Left lung (tissue), 10 donors: Measurements from ENCODE around the gene SNED1. TPM values are rescaled to one million over a fixed set of nuclear protein-coding genes. Genes with fewer than 3 reads are reported as not detected.

ENCODE experiments used
- ATAC-seq: fragments of 200-7000 bp; cut with Tn5 transposase; one replicate; pipeline ENCODE4 v1.9.1; 2020; ENCODE audit warnings: moderate library complexity
- DNase-seq, 4 donors: peaks; one replicate each; pipeline ENCODE4 v3.0.0-alpha.2; 2013 to 2020
- H3K27ac ChIP-seq, 2 donors: fragments of 200-600 bp; sonication (generic) in 1 of 2; one replicate each; pipeline versions ENCODE4 v1.5.0 to v1.8.0; 2020 to 2021
- H3K27me3 ChIP-seq, 2 donors: fragments of 200-600 bp; sonication (generic) in 1 of 2; one replicate each; pipeline versions ENCODE4 v1.5.0 to v1.8.0; 2020 to 2021
- H3K36me3 ChIP-seq, 2 donors: fragments of 200-600 bp; sonication (generic) in 1 of 2; one replicate each; pipeline versions ENCODE4 v1.5.0 to v1.8.0; 2020 to 2021
- H3K4me1 ChIP-seq, 2 donors: fragments of 200-600 bp; one replicate each; pipeline ENCODE4 v1.8.0; 2021
- H3K4me3 ChIP-seq, 2 donors: fragments of 200-600 bp; sonication (generic) in 1 of 2; one replicate each; pipeline versions ENCODE4 v1.5.0 to v1.8.0; 2020 to 2021; ENCODE audit warnings: mild to moderate bottlenecking in 1 of 2
- H3K9me3 ChIP-seq, 2 donors: fragments of 200-600 bp; sonication (generic) in 1 of 2; one replicate each; pipeline versions ENCODE4 v1.5.0 to v1.8.0; 2020 to 2021
- intact Hi-C, 2 donors: fragments of 100-400 bp; cut with DNase I; formaldehyde crosslinking; loops; one replicate each; pipeline versions ENCODE4 v1.11.2 to v1.14.2; 2022
- polyA plus RNA-seq, 6 donors: library from polyadenylated mRNA; unstranded; fragments of 120-200 nt; gene quantifications; one replicate each; pipeline ENCODE4 v1.2.1, GENCODE V29; 2013; ENCODE audit not compliant: insufficient read length in 6 of 6
- total RNA-seq, 2 donors: library from RNA; stranded (reverse); fragmentation: NEBNext Ultra II Directional; extraction: Animal tissue kit (Norgen Biotek cat#: 25700); gene quantifications; one replicate each; pipeline ENCODE4 v1.2.1, GENCODE V29; 2021
- TF ChIP-seq, protein P1 (sequence below), 2 donors: fragments of 200-600 bp; sonication (generic) in 1 of 2; IDR thresholded peaks; one replicate each; pipeline versions ENCODE4 v1.5.0 to v1.8.0; 2021; ENCODE audit warnings: antibody characterized with exemption in 2 of 2
- donor health status: DM: no; HTN: yes; CAD: no.
- donor health status: DM: no; HTN: no; CAD: no.

Gene SNED1
- total and polyA plus RNA-seq, 8 donors = 36.4 to 81.0 (median 54.7) TPM

DNA sequence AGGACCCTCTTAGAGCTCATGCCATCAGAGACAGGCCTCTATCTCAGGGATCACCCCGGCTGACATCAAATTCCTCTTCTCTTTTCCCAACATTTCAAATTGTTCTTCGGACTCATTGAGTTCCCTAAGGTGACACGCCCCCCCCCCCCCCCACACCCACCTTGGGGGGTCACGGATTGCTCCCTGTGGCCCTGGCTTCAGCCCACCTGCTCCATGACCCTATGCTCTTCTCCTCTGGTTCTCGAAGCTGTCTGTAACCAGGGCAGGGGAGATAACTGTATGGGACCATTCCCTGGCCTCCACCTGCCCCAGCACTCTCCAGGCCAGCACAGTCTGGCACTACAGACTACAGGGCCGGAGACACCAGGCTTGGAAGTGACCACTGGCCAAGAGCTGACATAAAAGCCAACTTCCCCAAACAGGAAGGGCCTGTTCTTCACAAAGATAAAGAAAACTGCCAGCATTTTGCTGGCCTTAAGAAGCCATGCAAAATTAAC, 96.6 kb downstream of the SNED1 start:
- no peak overlapping the region for H3K4me3 ChIP-seq
- no peaks in the 10 kb centered on the region for H3K27me3 ChIP-seq
- peak overlapping the region in 1 of 2 donors; percentile 16 for H3K27ac ChIP-seq
- ATAC-seq (no peak), DNase-seq (no peak)
- TF ChIP-seq, protein P1, sequence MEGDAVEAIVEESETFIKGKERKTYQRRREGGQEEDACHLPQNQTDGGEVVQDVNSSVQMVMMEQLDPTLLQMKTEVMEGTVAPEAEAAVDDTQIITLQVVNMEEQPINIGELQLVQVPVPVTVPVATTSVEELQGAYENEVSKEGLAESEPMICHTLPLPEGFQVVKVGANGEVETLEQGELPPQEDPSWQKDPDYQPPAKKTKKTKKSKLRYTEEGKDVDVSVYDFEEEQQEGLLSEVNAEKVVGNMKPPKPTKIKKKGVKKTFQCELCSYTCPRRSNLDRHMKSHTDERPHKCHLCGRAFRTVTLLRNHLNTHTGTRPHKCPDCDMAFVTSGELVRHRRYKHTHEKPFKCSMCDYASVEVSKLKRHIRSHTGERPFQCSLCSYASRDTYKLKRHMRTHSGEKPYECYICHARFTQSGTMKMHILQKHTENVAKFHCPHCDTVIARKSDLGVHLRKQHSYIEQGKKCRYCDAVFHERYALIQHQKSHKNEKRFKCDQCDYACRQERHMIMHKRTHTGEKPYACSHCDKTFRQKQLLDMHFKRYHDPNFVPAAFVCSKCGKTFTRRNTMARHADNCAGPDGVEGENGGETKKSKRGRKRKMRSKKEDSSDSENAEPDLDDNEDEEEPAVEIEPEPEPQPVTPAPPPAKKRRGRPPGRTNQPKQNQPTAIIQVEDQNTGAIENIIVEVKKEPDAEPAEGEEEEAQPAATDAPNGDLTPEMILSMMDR (IDR thresholded peaks at IDR 0.05) = no peak
- intact Hi-C loops = no loop called here
- peaks cover 0 to 91% of the 10 kb centered on the region in 2 donors for H3K36me3 ChIP-seq
- no peaks in the 10 kb centered on the region for H3K9me3 ChIP-seq
- H3K4me1 ChIP-seq = peaks cover 9% of the 10 kb centered on the region in 2 donors

- intact Hi-C loops = no loop called here
- H3K4me1 ChIP-seq = peaks cover 11 to 14% of the 10 kb centered on the region in 2 donors
- DNase-seq (no peak), ATAC-seq (no peak)
- H3K27ac ChIP-seq = peak overlapping the region in 1 of 2 donors; percentile 16
- no peaks in the 10 kb centered on the region for H3K9me3 ChIP-seq
- peaks cover 0 to 87% of the 10 kb centered on the region in 2 donors for H3K36me3 ChIP-seq
- H3K4me3 ChIP-seq = no peak overlapping the region
- no peaks in the 10 kb centered on the region for H3K27me3 ChIP-seq
- TF ChIP-seq, protein P1 (IDR thresholded peaks at IDR 0.05) = no peak
Measured at GRCh38 chr2:241095594-241096290, 97.3 kb downstream of the SNED1 start.

- H3K4me3 ChIP-seq = no peak overlapping the region
- DNase-seq (no peak), ATAC-seq (no peak)
- no peaks in the 10 kb centered on the region for H3K9me3 ChIP-seq
- intact Hi-C loops = no loop called here
- no peaks in the 10 kb centered on the region for H3K27me3 ChIP-seq
- no peak overlapping the region for H3K27ac ChIP-seq
- peaks cover 0 to 76% of the 10 kb centered on the region in 2 donors for H3K36me3 ChIP-seq
- peaks cover 19 to 23% of the 10 kb centered on the region in 2 donors for H3K4me1 ChIP-seq
- TF ChIP-seq, protein P1 (IDR thresholded peaks at IDR 0.05) = no peak
Measured at GRCh38 chr2:241096979-241097378, 98.6 kb downstream of the SNED1 start.

- H3K36me3 ChIP-seq = peaks cover 0 to 55% of the 10 kb centered on the region in 2 donors
- H3K4me3 ChIP-seq = no peak overlapping the region
- ATAC-seq = no peak
- DNase-seq = no peak
- no peak overlapping the region for H3K27ac ChIP-seq
- H3K4me1 ChIP-seq = peaks cover 15 to 27% of the 10 kb centered on the region in 2 donors
- H3K9me3 ChIP-seq = no peaks in the 10 kb centered on the region
- TF ChIP-seq, protein P1 (IDR thresholded peaks at IDR 0.05) = no peak
- H3K27me3 ChIP-seq = no peaks in the 10 kb centered on the region
- intact Hi-C loops = no loop called here
Measured at GRCh38 chr2:241099246-241099645, 100.8 kb downstream of the SNED1 start.

DNA sequence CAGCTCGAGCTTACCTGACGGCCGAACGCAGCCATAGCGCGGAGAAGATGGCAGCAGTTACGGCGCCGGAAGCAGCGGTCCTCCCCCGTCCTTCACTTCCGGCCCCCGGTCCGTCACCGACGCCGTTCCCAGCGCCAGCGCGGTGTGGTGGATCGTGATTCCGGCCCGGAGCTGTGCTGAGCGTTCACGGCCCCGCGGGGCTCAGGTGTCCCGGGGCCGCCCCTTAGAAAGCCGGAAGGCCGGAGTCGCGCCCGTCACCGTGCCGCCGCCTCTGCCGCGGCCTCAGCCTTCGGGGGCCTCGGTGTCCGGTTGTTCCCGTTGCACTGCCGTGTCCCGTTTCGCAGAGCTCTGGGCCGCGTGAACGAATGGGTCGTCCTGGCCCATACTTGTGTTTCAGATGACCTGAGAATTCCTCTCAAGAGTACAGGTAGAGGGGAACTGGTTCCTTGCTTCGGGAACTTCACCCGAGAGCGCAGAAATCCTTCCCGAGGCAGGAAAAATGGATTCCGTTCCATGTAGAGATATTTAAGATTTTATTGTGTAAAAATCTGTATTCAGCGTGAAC, 103.9 kb downstream of the SNED1 start, which contains the start of gene MTERF4:
Gene MTERF4, minus strand, starts transcription at position 49 of the 565 bp plus-strand sequence. Its CDS starts 14 bp downstream, at position 35.
- peak; percentile 98 for ATAC-seq
- DNase-seq = peak; percentile 83 to 97 (median 90)
- H3K4me1 ChIP-seq = peaks cover 9 to 18% of the 10 kb centered on the region in 2 donors
- H3K36me3 ChIP-seq = peaks cover 0 to 24% of the 10 kb centered on the region in 2 donors
- intact Hi-C loops = no loop called here
- peak within 1 kb of the TSS; percentile 84 to 85 for H3K4me3 ChIP-seq
- H3K27me3 ChIP-seq = no peaks in the 10 kb centered on the region
- TF ChIP-seq, protein P1 (IDR thresholded peaks at IDR 0.05) = no peak
- H3K27ac ChIP-seq = peak within 1 kb of the TSS; percentile 80 to 85
- no peaks in the 10 kb centered on the region for H3K9me3 ChIP-seq
